Esophagus (tissue), 2 donors: Measurements from ENCODE around the gene CRACR2B. TPM values are rescaled to one million over a fixed set of nuclear protein-coding genes. Genes with fewer than 3 reads are reported as not detected.

Experiments
- H3K27ac ChIP-seq, 2 donors: one replicate each; pipeline ENCODE4 v1.5.1; 2013; ENCODE audit warnings: low read depth in 2 of 2, mild to moderate bottlenecking in 2 of 2, inconsistent platforms in 1 of 2, low read length in 1 of 2, moderate library complexity in 1 of 2
- H3K27me3 ChIP-seq, 2 donors: one replicate each; pipeline ENCODE4 v1.6.1; 2013; ENCODE audit warnings: low read length in 2 of 2, control low read depth in 1 of 2, mild to moderate bottlenecking in 1 of 2; ENCODE audit not compliant: insufficient read depth in 2 of 2, control insufficient read depth in 1 of 2
- H3K36me3 ChIP-seq, 2 donors: one replicate each; pipeline ENCODE4 v1.6.1; 2013; ENCODE audit warnings: low read length in 1 of 2; ENCODE audit not compliant: control insufficient read depth in 2 of 2, insufficient read depth in 2 of 2
- H3K4me1 ChIP-seq, 2 donors: one replicate each; pipeline ENCODE4 v1.6.1; 2013; ENCODE audit warnings: low read length in 1 of 2; ENCODE audit not compliant: control insufficient read depth in 2 of 2, insufficient read depth in 2 of 2
- H3K4me3 ChIP-seq, 2 donors: one replicate each; pipeline ENCODE4 v1.5.1; 2013; ENCODE audit warnings: low read length in 2 of 2, mild to moderate bottlenecking in 2 of 2, low read depth in 1 of 2, moderate library complexity in 1 of 2
- H3K9me3 ChIP-seq, 2 donors: one replicate each; pipeline ENCODE4 v1.6.1; 2013; ENCODE audit warnings: mild to moderate bottlenecking in 2 of 2, low read depth in 1 of 2, low read length in 1 of 2, moderate library complexity in 1 of 2; ENCODE audit not compliant: control insufficient read depth in 2 of 2, insufficient read depth in 1 of 2
- WGBS, 2 donors: extraction: QIAGEN DNeasy Blood & Tissue Kit; methylation state at CpG; one replicate each; pipeline ENCODE4 v1.1.7; 2013; 5-methylcytosine and 5-hydroxymethylcytosine counted together
- polyA plus RNA-seq, 2 donors: library from polyadenylated mRNA; stranded (reverse); fragments of 200-250 nt; gene quantifications; one replicate each; pipeline ENCODE4 v1.2.3, GENCODE V29; 2013
- donor health status: healthy with polysubstance abuse.
- donor health status: Bipolar disorder and iron deficiency.

The CRACR2B gene
- polyA plus RNA-seq, 2 donors = 3.2 to 5.3 TPM

DNA sequence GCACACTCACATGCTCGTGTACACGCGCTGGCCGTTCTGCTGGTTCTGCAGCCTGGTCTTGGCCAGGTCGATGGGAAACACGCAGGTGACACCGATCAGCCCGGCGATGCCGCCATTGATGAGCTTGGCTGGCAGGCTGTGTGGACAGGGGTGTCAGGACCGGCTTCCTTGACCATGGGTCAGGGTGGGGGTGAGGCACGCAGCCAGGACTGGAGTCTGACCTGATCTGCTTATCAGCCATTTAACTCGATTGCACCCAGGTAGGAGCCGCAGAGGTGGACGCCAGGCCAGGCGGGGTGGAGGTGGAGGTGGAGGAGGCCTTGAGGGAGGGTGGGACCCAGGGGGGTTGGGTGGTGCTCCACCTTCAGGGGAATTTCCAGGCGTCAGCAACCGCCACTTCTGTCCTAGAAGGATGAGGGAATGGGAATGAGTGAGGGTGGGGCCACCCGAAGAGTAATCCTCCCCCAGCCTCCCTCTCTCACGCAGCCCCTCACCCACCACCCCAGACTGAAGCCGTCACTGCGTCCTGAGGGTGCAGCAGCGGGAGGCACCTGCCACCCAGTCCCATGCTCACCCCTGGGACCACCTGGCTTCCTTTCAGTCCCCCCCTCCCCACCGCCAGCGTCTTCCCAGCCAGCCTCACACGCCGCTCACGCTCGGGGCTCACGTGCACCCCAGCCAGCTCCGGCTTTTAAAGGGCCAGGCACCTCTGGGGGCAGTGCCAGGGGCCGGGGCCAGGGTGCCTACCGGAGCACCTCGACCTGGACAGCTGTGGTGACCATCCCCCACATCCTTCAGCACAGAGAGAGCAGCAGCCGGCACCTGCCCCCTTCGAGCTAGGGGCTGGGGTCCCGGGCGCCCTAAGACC is 32.7 kb upstream of the CRACR2B start:
- H3K9me3 ChIP-seq = no peaks in the 10 kb centered on the region
- peaks cover 0 to 22% of the 10 kb centered on the region in 2 donors for H3K36me3 ChIP-seq
- no peaks in the 10 kb centered on the region for H3K27me3 ChIP-seq
- H3K4me3 ChIP-seq = peak overlapping the region; percentile 22 to 51
- H3K4me1 ChIP-seq = peaks cover 6 to 26% of the 10 kb centered on the region in 2 donors
- H3K27ac ChIP-seq = no peak overlapping the region
- 46 to 51% methylated on average over 27 to 38 of the region's 38 CpGs for WGBS, 2 donors

DNA sequence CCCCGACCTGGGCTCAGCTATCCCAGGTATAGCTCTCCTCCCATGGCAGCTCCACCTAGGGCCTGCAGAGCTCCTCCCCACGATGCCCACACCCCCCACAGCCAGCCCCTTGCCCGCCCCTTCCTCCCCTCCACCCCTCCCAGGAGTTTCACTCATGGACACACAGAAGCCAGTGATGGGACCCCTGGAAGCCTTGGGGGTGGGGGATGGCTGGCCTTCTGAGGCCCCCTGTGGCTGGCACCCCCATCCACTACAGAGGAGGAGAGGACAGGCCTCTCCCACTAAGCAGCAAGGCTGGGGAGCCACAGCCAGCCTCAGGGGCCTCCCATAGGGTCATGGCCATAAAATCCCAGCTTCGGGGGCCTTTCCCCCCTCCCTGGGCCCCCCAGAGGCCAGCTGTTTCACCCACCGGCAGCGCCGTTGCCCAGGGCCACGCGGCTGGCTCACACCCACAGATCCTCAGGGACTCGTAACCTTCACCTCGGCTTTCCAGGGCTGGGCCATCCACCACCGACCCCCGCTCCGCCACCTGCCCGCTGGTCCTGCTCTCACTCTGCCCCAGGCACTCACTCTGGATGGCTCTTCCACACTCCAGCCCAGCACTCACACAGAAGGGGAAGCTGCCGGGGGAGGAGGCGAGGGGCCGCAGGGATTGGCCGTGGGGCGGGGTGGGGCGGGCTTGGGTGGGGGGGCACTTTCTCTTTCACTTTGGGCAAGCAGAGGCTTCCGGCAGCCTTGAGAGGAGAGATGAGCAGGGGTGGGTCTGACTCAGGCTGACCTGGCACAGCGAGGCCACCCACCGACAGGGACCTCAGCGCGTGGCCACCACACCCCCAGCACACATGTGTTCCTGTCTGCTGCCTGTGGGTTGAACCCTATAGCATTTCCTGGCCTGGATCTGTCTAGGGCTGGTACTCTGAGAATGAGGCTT is 31.8 kb upstream of the CRACR2B start:
- no peaks in the 10 kb centered on the region for H3K27me3 ChIP-seq
- WGBS, 2 donors = 3 to 5% methylated on average over 25 to 26 of the region's 26 CpGs
- no peaks in the 10 kb centered on the region for H3K9me3 ChIP-seq
- peak overlapping the region; percentile 87 to 89 for H3K27ac ChIP-seq
- H3K4me3 ChIP-seq = peak overlapping the region; percentile 51 to 62
- peaks cover 0 to 29% of the 10 kb centered on the region in 2 donors for H3K36me3 ChIP-seq
- peaks cover 6 to 26% of the 10 kb centered on the region in 2 donors for H3K4me1 ChIP-seq

DNA sequence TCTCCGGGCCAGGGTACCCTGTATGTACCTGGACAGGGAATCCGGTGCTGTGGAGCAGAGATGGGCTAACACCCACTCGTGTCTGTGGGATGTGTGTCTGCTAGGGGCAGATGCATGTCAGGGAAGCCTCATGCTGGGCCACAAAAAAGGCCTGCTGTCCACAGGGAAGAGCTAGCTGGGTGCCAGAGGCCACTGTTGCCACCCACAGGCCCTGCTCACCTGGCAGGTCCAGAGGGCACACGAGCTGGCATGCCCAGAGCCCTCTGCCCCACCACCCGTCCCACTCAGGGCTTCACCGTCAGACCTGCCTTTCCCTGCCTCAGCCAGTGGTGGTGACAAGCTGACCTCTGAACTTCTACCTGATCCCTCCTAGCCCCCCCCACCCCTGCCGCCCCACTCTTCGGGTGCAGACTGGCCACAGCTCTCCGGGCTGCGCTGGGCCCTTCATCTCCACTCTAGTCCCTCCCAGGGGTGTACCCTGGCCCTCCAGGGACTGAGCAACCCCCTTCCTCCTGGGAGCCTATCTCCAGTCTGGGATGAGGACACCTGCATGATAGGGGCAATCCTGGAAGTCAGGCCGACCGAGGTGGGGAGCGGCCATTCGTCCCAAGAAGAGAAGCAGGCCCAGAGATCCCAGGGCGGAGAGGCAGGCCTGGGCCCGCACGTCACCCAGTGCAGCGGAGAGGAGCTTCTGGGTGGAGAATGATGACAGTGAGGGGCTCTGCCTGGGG is 31.0 kb upstream of the CRACR2B start:
- Histone ChIP-seq H3K27ac (peak overlapping the region; percentile 87 to 89), H3K4me1 (peaks cover 6 to 26% of the 10 kb centered on the region in 2 donors), H3K9me3 (no peaks in the 10 kb centered on the region), H3K36me3 (peaks cover 0 to 27% of the 10 kb centered on the region in 2 donors), H3K27me3 (no peaks in the 10 kb centered on the region), H3K4me3 (peak overlapping the region; percentile 51 to 68)
- 11 to 14% methylated on average over 18 of the region's 18 CpGs for WGBS, 2 donors

DNA sequence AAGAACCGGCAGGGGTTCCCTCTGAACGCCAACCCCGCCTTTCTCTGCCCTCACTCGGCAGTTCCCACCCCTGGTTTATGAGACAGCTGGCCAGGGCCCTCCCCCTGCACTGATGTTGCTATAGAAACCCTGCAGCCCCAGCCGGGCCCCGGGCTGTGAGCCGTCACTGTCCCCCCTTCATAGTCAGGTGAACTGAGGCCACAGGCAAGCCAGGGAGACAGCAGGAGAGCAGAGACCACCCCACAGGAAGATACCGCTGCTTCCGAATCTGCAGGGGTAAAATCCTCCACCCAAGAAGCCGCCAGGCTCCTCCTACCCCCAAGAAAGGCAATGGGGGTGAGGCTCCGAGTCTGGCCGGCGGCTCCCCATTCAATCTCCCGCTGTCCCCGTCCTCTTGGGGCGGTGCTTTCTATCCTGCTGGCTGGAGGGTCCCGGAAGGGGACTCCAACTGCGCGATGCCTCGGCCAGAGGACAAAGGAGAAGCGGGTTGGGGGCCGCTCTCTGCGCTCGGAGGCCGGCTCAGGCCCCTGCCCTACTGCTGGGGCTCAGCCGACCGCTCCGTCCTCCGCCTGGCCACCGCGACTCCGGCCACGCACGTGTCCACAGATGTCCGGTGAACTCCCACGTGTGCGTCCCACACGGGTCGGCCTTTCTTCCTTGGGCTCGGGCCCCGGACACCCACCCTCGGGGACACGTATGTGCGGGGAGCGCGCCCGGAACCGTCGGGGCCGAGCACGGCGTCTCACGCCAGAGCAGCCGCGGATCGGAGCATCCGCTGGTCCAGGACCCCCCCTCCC is 30.2 kb upstream of the CRACR2B start:
- Histone ChIP-seq H3K27ac (peak overlapping the region; percentile 87 to 89), H3K4me3 (peak overlapping the region; percentile 51 to 68), H3K27me3 (no peaks in the 10 kb centered on the region), H3K4me1 (peaks cover 6 to 26% of the 10 kb centered on the region in 2 donors), H3K36me3 (peaks cover 0 to 32% of the 10 kb centered on the region in 2 donors), H3K9me3 (no peaks in the 10 kb centered on the region)
- WGBS, 2 donors = 0% methylated on average over 56 to 57 of the region's 57 CpGs

DNA sequence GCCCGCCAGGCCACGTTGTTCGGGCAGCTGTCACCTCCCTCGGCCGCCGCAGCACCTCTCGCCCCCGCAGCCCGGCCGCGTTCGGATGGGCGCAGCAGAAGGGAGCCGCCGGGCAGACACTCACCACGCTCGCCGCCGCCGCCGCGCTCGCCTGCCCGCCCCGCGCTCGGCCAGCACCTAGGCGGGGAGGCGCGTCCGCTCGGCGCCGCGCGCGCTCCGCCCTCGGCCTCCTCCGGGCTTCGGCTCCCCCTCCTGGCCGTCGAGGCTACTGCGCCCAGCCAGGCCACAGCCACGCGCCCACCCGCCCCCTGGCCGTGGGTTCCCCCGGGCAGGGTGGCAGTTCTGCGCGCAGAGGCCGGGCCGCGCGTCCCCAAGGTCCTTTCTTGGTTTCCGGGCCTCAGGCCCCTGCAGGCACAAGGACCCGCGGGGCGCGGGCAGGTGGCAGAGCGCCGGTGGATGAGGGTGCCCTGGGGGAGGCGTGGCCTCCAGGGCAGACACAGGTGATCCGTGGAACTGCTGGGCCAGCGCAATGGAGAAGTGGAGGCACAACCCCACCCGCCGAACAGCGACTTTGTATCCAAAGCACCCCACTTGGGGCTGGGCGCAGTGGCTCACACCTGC is 29.5 kb upstream of the CRACR2B start, which contains the start of gene SLC25A22:
Gene SLC25A22 (minus strand): TSS at position 189 of the 621 bp plus-strand sequence. CDS start 3,275 bp downstream, outside the sequence.
- Histone ChIP-seq H3K36me3 (peaks cover 0 to 34% of the 10 kb centered on the region in 2 donors), H3K4me1 (peaks cover 6 to 26% of the 10 kb centered on the region in 2 donors), H3K27me3 (no peaks in the 10 kb centered on the region), H3K9me3 (no peaks in the 10 kb centered on the region), H3K27ac (peak within 1 kb of the TSS; percentile 87 to 89), H3K4me3 (peak within 1 kb of the TSS; percentile 51 to 68)
- WGBS, 2 donors = 3 to 4% methylated on average over 55 to 69 of the region's 69 CpGs

DNA sequence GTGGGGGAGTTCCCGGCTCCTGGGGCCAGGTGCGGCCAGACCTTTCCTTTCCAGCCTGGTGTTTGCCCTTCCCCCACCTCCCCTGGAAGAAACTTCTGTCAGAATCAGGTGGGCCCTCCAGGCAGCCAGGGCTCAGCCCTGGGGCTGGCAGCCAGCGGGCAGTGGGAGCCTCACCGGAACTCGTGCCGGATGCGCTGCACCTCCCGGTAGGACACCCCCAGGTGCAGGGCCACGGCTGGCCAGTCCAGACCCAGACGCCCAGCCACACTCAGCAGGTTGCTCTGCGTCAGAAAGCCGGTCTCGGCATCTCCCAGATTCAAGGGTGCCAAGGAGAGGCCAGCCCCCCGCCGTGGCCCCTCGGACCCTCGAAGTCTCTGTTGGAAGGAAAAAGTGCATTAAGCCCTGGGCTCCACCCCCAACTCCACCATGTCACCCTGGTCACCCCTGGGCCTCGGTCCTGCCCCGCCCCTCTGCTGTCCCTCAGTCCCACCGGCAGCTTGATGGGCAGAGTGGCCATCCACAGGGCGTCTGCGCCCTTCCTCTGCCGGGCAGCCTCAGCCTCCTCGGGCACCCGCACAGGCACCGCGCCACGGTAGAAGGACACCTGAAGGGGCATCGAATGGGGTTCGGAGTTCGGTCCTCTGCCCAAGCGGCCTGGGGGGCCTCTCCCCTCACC is 27.9 kb upstream of the CRACR2B start:
- Histone ChIP-seq H3K27ac (no peak overlapping the region), H3K27me3 (no peaks in the 10 kb centered on the region), H3K36me3 (peaks cover 0 to 30% of the 10 kb centered on the region in 2 donors), H3K4me1 (peaks cover 10 to 35% of the 10 kb centered on the region in 2 donors), H3K4me3 (no peak overlapping the region), H3K9me3 (no peaks in the 10 kb centered on the region)
- WGBS, 2 donors = 94 to 95% methylated on average over 31 to 32 of the region's 32 CpGs

DNA sequence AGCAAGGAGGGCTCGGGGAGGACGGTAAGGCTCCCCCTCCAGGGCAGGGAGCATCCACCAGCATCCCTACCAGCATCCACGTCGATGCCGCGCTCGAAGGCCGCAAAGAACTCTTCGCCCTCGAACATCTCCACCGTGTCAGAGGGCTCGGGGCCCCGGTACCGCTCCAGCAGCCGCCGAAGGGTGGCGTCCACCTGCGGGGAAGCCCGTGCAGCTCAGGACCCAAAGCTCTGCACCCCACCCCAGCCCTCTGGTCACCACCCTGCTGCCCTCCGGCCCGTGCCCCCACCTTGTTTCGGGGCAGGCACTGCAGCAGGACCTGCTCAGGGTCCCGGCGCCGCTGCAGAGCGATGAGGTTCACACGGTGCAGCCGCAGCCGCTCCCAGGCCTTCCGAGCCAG is 27.2 kb upstream of the CRACR2B start:
- 94 to 95% methylated on average over 30 of the region's 30 CpGs for WGBS, 2 donors
- peaks cover 0 to 30% of the 10 kb centered on the region in 2 donors for H3K36me3 ChIP-seq
- no peak overlapping the region for H3K4me3 ChIP-seq
- no peaks in the 10 kb centered on the region for H3K9me3 ChIP-seq
- H3K27me3 ChIP-seq = no peaks in the 10 kb centered on the region
- H3K27ac ChIP-seq = no peak overlapping the region
- H3K4me1 ChIP-seq = peaks cover 10 to 30% of the 10 kb centered on the region in 2 donors
